ENCODE results near the gene SMAD1. TPM values are rescaled to one million over a fixed set of nuclear protein-coding genes. Genes with fewer than 3 reads are reported as not detected.
A peak's percentile ranks its signal among the peaks of the same experiment; 100 is the strongest.

Gene SMAD1
- total and polyA plus RNA-seq, 5 donors: 2.8 to 12.0 (median 9.4) TPM

DNA sequence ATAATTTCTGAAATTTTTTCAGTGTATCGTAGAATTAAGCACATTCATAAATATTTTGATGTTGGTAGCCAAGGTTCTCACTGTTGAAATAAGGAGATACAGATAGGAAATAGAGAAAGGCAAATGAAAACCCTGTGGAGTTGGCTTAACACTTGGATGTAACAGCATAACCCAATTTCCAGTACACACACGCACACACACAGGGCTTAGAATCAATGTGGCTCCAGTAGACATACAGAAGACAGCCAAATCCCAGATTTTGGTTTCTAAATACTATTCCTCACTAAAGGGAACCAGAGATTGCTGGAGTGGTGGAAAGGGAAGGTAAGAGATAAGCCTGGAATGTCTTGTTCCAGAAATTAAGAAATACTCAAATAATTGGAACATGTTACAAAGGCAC lies 54.4 kb downstream of the SMAD1 start:
- ATAC-seq (peak; percentile 14 to 61), DNase-seq (no peak)
- Histone ChIP-seq H3K27ac (ENCODE audit: low read length) (no peak overlapping the region), H3K4me1 (ENCODE audit: control insufficient read depth, insufficient read depth, low read length) (peaks cover 4% of the 10 kb centered on the region), H3K9me3 (ENCODE audit: control insufficient read depth, low read length) (no peaks in the 10 kb centered on the region), H3K27me3 (ENCODE audit: control insufficient read depth, insufficient read depth) (no peaks in the 10 kb centered on the region), H3K4me3 (ENCODE audit: low read length) (no peak overlapping the region)
- WGBS: 74% methylated on average over 2 of the region's 2 CpGs
- intact Hi-C loops (cut with DNase I): loop anchor here in 1 of 4 donors (10.0 kb wide), 1 partner anchor 51 kb away; the partner anchor contains the start of gene SMAD1

- H3K27ac ChIP-seq (ENCODE audit: low read length): no peak overlapping the region
- H3K4me1 ChIP-seq (ENCODE audit: control insufficient read depth, insufficient read depth, low read length): no peaks in the 10 kb centered on the region
- no peaks in the 10 kb centered on the region for H3K9me3 ChIP-seq (ENCODE audit: control insufficient read depth, low read length)
- 58% methylated on average over 1 of the region's 1 CpG for WGBS
- intact Hi-C loops (cut with DNase I): loop anchor here in 1 of 4 donors (10.0 kb wide), 1 partner anchor 54 kb away; the partner anchor contains the start of gene SMAD1
- no peaks in the 10 kb centered on the region for H3K27me3 ChIP-seq (ENCODE audit: control insufficient read depth, insufficient read depth)
- H3K4me3 ChIP-seq (ENCODE audit: low read length): no peak overlapping the region
- DNase-seq (no peak), ATAC-seq (no peak)
Measured at GRCh38 chr4:145538596-145538995, 56.9 kb downstream of the SMAD1 start.

DNA sequence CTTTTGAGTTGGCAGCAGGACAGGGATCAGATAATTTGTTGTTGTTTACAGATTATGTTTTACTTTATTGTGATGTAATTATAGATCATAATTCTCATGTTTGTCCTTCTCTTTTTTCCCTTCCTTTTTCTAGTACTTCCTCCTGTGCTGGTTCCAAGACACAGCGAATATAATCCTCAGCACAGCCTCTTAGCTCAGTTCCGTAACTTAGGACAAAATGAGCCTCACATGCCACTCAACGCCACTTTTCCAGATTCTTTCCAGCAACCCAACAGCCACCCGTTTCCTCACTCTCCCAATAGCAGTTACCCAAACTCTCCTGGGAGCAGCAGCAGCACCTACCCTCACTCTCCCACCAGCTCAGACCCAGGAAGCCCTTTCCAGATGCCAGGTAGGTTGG lies 58.0 kb downstream of the SMAD1 start:
- ATAC-seq (no peak), DNase-seq (no peak)
- no peak overlapping the region for H3K27ac ChIP-seq (ENCODE audit: low read length)
- WGBS: 55% methylated on average over 4 of the region's 4 CpGs
- intact Hi-C loops (cut with DNase I): loop anchor here in 1 of 4 donors (10.0 kb wide), 1 partner anchor 55 kb away; the partner anchor contains the start of gene SMAD1
- no peaks in the 10 kb centered on the region for H3K27me3 ChIP-seq (ENCODE audit: control insufficient read depth, insufficient read depth)
- H3K4me1 ChIP-seq (ENCODE audit: control insufficient read depth, insufficient read depth, low read length): no peaks in the 10 kb centered on the region
- H3K9me3 ChIP-seq (ENCODE audit: control insufficient read depth, low read length): no peaks in the 10 kb centered on the region
- H3K4me3 ChIP-seq (ENCODE audit: low read length): no peak overlapping the region

DNA sequence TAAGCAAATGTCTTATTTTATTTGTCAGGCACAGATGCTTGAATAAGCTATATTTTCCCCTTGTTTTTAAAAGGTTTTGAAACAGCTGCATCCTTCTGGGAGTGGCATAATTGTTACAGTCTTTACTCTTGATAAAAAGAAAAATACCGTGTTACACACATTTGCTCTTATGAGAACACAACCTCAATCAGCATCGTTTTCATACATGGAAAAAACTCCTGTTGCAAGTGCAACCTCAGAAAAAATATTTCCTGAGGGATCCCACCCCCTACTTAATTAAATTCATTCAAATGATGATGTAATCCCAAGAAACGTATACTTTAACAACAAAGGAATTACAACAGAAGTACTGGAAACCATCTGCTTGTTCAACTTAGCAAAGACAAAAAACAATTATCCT lies 58.6 kb downstream of the SMAD1 start:
- intact Hi-C loops (cut with DNase I): no loop called here
- no peak overlapping the region for H3K27ac ChIP-seq (ENCODE audit: low read length)
- DNase-seq: no peak

GRCh38 chr4:145541346-145541745 lies 59.7 kb downstream of the SMAD1 start:
- Histone ChIP-seq H3K9me3 (ENCODE audit: control insufficient read depth, low read length) (no peaks in the 10 kb centered on the region), H3K4me1 (ENCODE audit: control insufficient read depth, insufficient read depth, low read length) (no peaks in the 10 kb centered on the region), H3K27ac (ENCODE audit: low read length) (no peak overlapping the region), H3K27me3 (ENCODE audit: control insufficient read depth, insufficient read depth) (no peaks in the 10 kb centered on the region), H3K4me3 (ENCODE audit: low read length) (no peak overlapping the region)
- ATAC-seq (no peak), DNase-seq (no peak)
- intact Hi-C loops (cut with DNase I): no loop called here
- 55% methylated on average over 4 of the region's 4 CpGs for whole genome bisulfite sequencing

More for the DNA sequence above, 58.6 kb downstream of the SMAD1 start:
- no peak for ATAC-seq
- Histone ChIP-seq H3K9me3 (ENCODE audit: control insufficient read depth, low read length) (no peaks in the 10 kb centered on the region), H3K4me1 (ENCODE audit: control insufficient read depth, insufficient read depth, low read length) (no peaks in the 10 kb centered on the region), H3K27me3 (ENCODE audit: control insufficient read depth, insufficient read depth) (no peaks in the 10 kb centered on the region), H3K4me3 (ENCODE audit: low read length) (no peak overlapping the region)
- 48% methylated on average over 3 of the region's 3 CpGs for WGBS

DNA sequence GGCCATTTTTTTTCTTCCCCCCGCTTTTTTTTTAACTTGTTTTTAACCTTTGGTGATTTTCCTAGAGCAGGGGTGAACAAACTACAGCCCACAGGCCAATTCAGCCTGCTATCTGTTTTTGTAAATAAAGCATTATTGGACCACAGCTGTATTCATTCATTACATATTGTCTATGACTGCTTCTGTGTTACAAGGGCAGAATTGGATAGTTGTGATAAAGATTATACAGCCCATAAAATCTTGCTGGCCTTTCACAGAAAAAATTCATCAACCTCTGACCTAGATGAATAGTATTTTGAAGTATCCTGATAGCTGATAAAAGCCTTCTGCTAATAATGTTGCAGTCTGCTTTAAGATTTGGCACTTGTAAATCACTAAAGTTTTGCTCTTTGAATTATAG lies 63.4 kb downstream of the SMAD1 start:
- H3K27ac ChIP-seq (ENCODE audit: low read length): no peak overlapping the region

DNA sequence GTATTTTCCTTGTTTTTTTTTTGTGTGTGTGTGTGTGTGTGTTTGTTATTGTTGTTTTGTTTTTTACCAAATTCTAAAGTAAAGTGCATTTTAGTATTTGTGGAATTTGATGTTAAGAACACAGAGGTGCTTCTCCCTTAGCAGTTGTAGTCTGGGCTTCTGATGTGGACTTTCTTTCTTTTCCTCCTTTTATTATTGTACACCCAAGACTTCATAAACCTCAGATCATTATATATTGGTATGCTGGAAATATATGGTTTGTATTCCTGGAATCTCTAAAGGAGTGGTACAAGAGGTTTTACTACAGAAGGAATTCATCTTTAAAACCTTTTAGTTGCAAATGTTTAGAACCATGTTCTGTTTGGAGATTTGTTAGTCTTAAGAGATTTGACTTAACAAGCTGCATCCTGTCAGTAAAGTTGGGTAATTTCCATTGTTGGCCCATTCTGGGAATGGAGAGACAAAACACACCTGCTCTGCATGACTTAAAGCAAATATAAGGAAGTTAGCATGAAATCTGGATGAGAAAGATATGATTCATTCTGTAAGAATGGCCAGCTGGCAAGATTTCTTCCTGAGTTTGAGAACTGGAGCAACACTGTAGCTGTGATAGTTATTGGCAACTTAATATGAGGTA lies 64.0 kb downstream of the SMAD1 start:
- intact Hi-C loops (cut with DNase I): no loop called here
- Histone ChIP-seq H3K27ac (ENCODE audit: low read length) (no peak overlapping the region), H3K4me1 (ENCODE audit: control insufficient read depth, insufficient read depth, low read length) (no peaks in the 10 kb centered on the region), H3K4me3 (ENCODE audit: low read length) (no peak overlapping the region), H3K27me3 (ENCODE audit: control insufficient read depth, insufficient read depth) (no peaks in the 10 kb centered on the region), H3K9me3 (ENCODE audit: control insufficient read depth, low read length) (no peaks in the 10 kb centered on the region)
- ATAC-seq (peak; percentile 26 to 62), DNase-seq (no peak)

More for the DNA sequence above, 63.4 kb downstream of the SMAD1 start:
- ATAC-seq (no peak), DNase-seq (no peak)
- 44% methylated on average over 1 of the region's 1 CpG for WGBS
- intact Hi-C loops (cut with DNase I): no loop called here
- Histone ChIP-seq H3K27me3 (ENCODE audit: control insufficient read depth, insufficient read depth) (no peaks in the 10 kb centered on the region), H3K9me3 (ENCODE audit: control insufficient read depth, low read length) (no peaks in the 10 kb centered on the region), H3K4me1 (ENCODE audit: control insufficient read depth, insufficient read depth, low read length) (no peaks in the 10 kb centered on the region), H3K4me3 (ENCODE audit: low read length) (no peak overlapping the region)

- Histone ChIP-seq H3K4me3 (ENCODE audit: low read length) (no peak overlapping the region), H3K9me3 (ENCODE audit: control insufficient read depth, low read length) (no peaks in the 10 kb centered on the region), H3K27me3 (ENCODE audit: control insufficient read depth, insufficient read depth) (no peaks in the 10 kb centered on the region), H3K27ac (ENCODE audit: low read length) (no peak overlapping the region), H3K4me1 (ENCODE audit: control insufficient read depth, insufficient read depth, low read length) (no peaks in the 10 kb centered on the region)
- intact Hi-C loops (cut with DNase I): no loop called here
- DNase-seq (no peak), ATAC-seq (peak in 1 of 2 donors; percentile 41)
- 59% methylated on average over 7 of the region's 7 CpGs for WGBS
Measured at GRCh38 chr4:145546175-145546915, 64.7 kb downstream of the SMAD1 start.

DNA sequence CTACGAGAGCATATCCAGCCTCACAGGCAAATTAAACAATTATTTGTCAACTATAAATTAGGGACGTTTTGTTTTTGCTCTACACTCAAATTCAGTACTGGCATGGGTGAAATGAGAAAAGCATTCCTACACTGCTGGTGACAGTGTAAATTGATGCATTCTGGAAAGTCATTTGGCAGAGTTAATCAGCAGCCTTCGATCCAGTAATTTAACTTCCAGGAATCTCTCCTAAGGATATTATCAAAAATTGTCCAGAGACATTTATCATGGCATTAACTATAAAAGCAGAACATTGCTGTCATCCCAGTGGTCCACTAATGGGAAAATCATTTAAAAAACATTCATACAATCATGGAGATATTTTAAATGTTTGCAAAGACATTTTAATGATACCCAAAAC lies 70.0 kb downstream of the SMAD1 start:
- Histone ChIP-seq H3K4me3 (ENCODE audit: low read length) (no peak overlapping the region), H3K27ac (ENCODE audit: low read length) (no peak overlapping the region), H3K9me3 (ENCODE audit: control insufficient read depth, low read length) (no peaks in the 10 kb centered on the region), H3K4me1 (ENCODE audit: control insufficient read depth, insufficient read depth, low read length) (no peaks in the 10 kb centered on the region), H3K27me3 (ENCODE audit: control insufficient read depth, insufficient read depth) (no peaks in the 10 kb centered on the region)
- WGBS: 46% methylated on average over 3 of the region's 3 CpGs
- DNase-seq (no peak), ATAC-seq (no peak)
- intact Hi-C loops (cut with DNase I): loop anchor here in 1 of 4 donors (10.0 kb wide), 2 partner anchors 67 to 317 kb away; partner anchors contain the start of gene SMAD1

DNA sequence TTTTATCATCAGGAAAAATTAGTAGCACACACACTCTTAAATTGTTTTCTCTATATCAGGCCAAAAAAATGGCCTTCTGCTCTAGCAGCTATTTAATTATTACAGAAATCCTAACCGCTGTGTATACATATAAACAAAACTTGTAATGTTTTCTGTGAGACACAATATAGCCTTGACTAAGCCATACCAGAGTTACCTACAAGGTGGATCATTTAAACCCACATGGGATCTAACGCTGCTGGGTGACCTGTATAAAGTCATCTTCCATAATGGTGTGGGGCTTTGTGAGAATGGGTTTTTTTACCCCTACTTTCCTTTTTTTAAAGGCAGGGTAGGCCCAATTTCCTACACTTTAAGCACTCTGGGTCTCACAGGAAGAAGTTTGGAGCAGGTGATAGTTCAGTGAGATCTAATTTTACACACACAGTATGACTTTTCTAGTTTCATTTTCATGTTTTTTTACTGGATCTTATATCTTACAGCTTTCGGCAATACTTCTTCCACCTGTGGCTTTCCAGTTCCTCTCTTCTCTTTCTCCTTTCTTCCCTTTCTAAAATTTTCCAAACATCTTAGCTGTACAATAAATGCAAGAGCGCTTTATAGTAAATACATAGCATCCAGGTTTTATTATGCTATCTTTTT lies 70.6 kb downstream of the SMAD1 start:
- no peak for ATAC-seq
- no peaks in the 10 kb centered on the region for H3K4me1 ChIP-seq (ENCODE audit: control insufficient read depth, insufficient read depth, low read length)
- no peaks in the 10 kb centered on the region for H3K9me3 ChIP-seq (ENCODE audit: control insufficient read depth, low read length)
- WGBS: 88% methylated on average over 4 of the region's 4 CpGs
- no peaks in the 10 kb centered on the region for H3K27me3 ChIP-seq (ENCODE audit: control insufficient read depth, insufficient read depth)
- DNase-seq: no peak
- H3K4me3 ChIP-seq (ENCODE audit: low read length): no peak overlapping the region
- no peak overlapping the region for H3K27ac ChIP-seq (ENCODE audit: low read length)
- intact Hi-C loops (cut with DNase I): loop anchor here in 1 of 4 donors (10.0 kb wide), 2 partner anchors 68 to 318 kb away; partner anchors contain the start of gene SMAD1

DNA sequence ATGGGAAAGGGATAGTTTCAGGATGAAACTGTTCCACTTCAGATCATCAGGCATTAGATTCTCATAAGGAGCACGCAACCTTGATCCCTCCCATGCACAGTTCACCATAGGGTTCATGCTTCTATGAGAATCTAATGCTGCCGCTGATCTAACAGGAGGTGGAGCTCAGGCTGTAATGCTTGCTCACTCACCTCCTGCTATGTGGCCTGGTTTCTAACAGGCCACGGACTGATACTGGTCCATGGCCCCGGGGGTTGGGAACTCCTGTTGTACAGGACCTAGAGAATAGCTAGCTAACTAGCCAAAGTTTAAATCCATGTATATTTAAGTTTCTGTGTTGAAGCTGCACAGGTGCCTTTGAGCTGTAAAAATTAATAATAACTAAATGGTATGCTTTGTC lies 71.7 kb downstream of the SMAD1 start:
- intact Hi-C loops (cut with DNase I): loop anchor here in 1 of 4 donors (10.0 kb wide), 2 partner anchors 69 to 319 kb away; partner anchors contain the start of gene SMAD1
- Histone ChIP-seq H3K4me3 (ENCODE audit: low read length) (no peak overlapping the region), H3K27me3 (ENCODE audit: control insufficient read depth, insufficient read depth) (no peaks in the 10 kb centered on the region), H3K4me1 (ENCODE audit: control insufficient read depth, insufficient read depth, low read length) (no peaks in the 10 kb centered on the region), H3K9me3 (ENCODE audit: control insufficient read depth, low read length) (no peaks in the 10 kb centered on the region), H3K27ac (ENCODE audit: low read length) (no peak overlapping the region)
- no peak for DNase-seq
- ATAC-seq: no peak
- 96% methylated on average over 4 of the region's 4 CpGs for WGBS
